ENCODE measurements around the gene MANBA.

DNA sequence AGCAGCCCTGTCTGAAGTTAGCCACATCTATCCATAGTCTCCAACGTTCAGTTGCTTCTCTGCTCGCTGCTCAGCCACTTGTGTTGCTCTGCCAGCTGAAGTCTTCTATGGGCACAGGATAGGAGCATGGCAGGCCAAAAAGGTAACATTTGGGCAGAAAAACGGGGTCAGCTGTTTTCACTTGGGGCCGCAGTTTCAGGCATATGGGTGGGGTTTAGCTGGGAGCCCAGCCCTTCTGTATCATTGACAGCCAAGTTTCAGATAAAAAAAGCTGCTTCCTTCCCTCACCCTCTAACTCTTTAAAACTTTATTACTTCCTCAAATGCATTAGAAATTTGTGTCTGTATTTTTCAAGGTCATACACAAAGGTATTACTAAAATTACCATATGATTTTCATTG lies 18.4 kb upstream of the MANBA start:
- TF ChIP-seq, protein P1, sequence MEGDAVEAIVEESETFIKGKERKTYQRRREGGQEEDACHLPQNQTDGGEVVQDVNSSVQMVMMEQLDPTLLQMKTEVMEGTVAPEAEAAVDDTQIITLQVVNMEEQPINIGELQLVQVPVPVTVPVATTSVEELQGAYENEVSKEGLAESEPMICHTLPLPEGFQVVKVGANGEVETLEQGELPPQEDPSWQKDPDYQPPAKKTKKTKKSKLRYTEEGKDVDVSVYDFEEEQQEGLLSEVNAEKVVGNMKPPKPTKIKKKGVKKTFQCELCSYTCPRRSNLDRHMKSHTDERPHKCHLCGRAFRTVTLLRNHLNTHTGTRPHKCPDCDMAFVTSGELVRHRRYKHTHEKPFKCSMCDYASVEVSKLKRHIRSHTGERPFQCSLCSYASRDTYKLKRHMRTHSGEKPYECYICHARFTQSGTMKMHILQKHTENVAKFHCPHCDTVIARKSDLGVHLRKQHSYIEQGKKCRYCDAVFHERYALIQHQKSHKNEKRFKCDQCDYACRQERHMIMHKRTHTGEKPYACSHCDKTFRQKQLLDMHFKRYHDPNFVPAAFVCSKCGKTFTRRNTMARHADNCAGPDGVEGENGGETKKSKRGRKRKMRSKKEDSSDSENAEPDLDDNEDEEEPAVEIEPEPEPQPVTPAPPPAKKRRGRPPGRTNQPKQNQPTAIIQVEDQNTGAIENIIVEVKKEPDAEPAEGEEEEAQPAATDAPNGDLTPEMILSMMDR (IDR thresholded peaks at IDR 0.05): no peak
- no peak for TF ChIP-seq POLR2A (IDR thresholded peaks at IDR 0.05)

Measured in esophagus squamous epithelium (tissue), 4 donors.